Ammon's horn (tissue), 1 donor: ENCODE measurements around the gene DNAJC17.

Source experiments
- DNase-seq: peaks from one replicate; pipeline ENCODE4 v3.0.0-alpha.2; 2016; ENCODE audit warnings: low spot score

The DNAJC17 gene

DNA sequence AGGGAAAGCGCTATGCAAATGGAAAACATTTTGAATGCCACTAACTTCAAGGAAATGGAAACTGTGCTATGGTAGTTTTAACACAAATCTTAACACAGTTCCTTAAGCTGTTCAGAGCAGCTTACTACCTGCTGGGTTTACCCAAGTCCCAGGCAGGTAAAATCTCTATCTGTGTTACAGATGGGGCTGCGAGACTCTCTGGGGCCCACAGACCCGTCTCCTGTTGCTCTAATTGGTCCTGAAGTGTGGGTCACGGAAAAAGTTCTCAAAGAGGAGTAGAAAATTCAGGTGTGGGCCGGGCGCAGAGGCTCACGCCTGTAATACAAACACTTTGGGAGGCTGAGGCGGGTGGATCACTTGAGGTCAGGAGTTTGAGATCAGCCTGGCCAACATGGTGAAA, 17.3 kb downstream of the DNAJC17 start:
- no peak for DNase-seq

DNA sequence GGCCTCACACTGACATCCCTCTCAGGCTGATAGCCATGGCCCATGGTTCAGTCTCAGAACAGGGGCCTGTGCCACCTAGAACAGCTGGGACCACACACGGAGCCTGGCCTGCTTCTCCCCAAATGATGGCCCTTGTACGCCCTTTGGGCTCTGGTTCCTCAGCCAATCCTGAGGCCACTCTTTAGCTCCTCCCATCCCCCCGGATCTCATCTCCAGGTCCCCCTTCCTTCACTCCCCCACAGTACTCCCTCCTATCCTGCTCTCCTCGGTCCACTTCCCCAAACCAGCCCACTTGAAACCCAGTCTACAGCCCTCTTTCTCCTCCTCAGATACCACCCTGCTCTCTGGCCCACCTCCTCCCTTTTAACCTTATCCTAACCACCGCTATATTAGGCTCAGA, 18.2 kb downstream of the DNAJC17 start:
- DNase-seq: no peak

DNA sequence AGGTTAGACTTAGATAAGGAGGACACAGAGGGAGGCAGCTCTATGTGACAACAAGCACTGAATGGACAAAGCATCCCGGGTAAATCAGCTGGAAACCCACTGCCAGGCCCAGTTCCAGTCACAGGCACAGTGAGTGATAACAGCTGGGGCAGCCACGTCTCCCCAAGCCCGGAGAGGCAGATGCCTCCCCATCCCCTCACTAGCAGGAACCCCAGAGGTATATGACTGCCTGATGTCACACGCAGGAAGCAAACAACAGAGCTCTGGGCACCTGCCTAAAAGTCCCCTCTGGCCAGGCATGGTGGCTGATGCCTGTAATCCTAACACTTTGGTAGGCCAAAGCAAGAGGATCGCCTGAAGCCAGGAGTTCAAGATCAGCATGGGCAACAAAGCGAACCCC, 19.3 kb downstream of the DNAJC17 start:
- DNase-seq: no peak

DNA sequence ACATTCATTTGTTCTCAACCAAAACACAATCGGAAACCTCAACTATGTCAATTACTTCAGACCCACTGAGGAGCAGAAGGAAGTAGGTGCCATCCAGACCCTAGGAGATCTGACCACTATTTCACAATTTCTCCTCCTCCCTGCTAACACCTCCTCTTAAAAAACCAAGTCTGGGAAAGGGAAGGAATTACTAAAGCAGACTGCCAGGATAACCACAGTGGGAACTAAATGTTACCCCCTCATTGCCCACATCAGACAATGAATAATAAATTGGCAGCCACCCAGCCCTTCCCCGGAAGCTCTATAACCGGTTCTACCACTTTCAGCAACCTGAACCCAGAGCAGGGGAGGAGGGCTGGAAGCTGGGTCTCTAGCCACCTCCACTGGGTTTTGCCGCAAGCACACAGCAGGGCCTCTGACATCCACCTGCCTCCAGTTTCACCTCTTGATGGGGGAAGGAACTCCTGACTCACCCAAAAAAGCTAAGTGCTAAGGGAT, 19.9 kb downstream of the DNAJC17 start:
- no peak for DNase-seq

GRCh38 chr15:40785814-40786213, 21.5 kb downstream of the DNAJC17 start:
- no peak for DNase-seq

GRCh38 chr15:40785164-40785563, 22.1 kb downstream of the DNAJC17 start:
- DNase-seq: no peak

GRCh38 chr15:40782609-40783227, 24.6 kb downstream of the DNAJC17 start:
- peak; percentile 27 for DNase-seq

- no peak for DNase-seq
Measured at GRCh38 chr15:40776537-40777141, 30.6 kb downstream of the DNAJC17 start.

GRCh38 chr15:40775740-40776536, 31.3 kb downstream of the DNAJC17 start:
- no peak for DNase-seq

DNA sequence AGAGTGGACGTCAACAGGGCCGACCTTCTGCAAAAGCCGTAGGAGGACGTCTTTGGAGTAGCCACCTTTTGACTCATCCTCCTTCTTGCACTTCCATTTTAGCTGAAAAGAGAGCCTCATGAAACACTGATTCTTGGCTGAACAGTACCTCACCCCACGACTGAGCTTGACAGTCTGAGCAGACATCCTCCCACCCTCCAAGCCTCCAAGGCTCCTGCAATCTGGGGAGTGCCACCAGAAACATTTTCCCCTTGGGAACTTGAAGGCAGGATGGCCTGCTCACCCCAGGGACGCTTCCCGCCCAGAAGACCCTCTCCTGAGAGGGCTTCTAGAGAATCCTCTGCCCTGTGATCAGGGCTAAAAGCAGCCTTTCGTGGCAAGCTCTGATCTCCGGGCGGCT, 32.3 kb downstream of the DNAJC17 start:
- DNase-seq: no peak

DNA sequence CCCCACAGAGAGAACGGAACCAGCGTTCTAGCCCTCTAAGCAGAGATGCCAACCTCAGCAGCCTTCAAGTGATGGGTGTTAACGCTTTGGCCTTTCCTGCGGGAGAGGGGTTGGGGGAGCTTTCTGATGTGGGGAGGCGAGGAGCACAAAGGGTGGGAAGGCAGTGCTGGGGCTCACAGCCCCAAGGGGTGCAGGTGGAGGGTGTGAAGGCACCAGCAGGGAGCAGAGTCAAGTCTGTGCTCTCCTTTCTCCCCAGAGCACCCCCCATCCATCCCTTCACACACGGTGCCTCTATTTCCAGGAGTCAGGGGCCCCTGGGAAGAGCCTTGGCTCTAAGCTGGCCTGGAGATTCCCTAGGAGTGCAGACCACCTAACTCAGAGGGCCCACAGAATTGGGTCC, 33.4 kb downstream of the DNAJC17 start:
- no peak for DNase-seq

DNA sequence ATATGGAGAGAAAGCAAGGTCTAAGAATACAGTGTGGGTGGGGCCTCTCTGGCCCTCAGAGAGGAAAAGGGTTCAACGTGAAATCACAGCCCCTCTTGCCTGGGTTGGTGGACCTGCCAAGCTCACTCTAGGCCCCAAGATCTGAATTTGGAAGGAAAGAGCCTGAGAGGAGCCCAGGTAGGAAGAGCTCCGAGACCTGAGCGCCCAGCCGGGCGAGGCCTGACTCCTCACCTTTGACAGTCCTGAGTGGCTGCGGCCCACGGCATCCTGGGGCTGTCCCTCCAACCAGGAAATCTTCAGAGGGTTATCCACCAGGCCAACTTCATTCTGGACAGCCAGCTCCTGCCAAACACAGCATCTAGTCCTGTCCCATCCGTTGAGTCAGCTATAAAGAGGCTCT, 33.8 kb downstream of the DNAJC17 start:
- DNase-seq: no peak

- DNase-seq: no peak
Measured at GRCh38 chr15:40772014-40772413, 35.3 kb downstream of the DNAJC17 start.

DNA sequence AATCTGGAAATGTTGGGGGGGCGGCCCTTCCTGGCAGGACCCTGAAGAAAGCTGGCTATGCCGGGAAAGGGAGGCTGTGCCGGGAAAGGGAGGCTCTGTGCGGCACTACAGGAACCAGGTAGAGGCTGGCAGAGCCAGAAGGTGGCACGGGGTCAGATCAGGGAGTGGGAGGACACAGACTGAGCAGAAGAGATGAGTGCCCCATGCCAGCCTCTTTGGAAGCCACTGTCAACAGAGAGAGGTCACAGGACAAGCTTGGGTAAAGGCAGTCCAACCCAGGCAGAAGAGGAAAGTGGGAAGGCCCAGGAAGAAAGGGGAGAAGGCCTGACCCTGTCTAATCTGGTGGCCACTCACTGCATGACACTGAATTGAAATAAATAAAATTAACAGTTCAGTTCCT, 36.0 kb downstream of the DNAJC17 start:
- no peak for DNase-seq

GRCh38 chr15:40770147-40770721, 37.0 kb downstream of the DNAJC17 start:
- DNase-seq: no peak

- DNase-seq: peak; percentile 47
Measured at GRCh38 chr15:40769274-40770146, 37.8 kb downstream of the DNAJC17 start, which contains the start of gene C15orf62. TSS of gene C15orf62 (plus strand) at chr15:40769980. CDS start at chr15:40770496, 516 bp downstream.

DNA sequence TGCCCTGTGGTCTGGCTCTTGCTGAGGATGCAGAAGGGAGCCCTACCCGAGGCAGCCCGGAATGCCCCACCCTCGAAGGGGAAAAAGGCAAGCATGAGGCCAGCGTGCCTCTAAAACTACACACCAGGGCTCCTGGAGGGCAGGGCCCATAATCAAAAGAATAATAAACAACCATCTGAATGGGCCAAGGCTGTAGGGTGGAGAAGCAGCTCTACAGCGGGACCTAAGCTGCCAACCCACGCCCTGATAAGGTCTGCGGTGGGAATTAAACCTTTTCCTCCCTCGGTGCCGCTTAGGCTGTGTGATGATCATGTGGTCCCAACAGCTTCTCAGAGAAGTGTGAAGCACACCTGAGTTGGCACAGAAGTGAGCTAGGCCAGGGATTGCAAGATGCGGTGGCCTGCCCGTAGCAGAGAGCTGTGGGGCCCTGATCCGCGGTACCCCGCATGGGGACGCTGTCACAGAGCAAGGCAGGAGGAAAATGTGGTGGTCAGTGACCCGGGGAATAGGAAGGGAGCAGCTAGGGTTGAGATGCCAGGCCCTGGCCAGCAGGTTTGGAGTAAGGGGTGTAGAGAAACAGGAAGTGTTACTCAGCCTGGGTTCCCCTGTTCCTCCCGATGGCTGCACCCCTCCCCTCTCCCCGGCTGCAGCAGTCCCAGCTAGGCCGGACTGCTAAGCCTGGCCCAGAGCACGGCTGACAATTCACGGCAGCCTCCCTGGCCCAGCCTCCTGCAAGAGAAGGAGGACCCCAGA, 38.6 kb downstream of the DNAJC17 start:
- DNase-seq: no peak

DNA sequence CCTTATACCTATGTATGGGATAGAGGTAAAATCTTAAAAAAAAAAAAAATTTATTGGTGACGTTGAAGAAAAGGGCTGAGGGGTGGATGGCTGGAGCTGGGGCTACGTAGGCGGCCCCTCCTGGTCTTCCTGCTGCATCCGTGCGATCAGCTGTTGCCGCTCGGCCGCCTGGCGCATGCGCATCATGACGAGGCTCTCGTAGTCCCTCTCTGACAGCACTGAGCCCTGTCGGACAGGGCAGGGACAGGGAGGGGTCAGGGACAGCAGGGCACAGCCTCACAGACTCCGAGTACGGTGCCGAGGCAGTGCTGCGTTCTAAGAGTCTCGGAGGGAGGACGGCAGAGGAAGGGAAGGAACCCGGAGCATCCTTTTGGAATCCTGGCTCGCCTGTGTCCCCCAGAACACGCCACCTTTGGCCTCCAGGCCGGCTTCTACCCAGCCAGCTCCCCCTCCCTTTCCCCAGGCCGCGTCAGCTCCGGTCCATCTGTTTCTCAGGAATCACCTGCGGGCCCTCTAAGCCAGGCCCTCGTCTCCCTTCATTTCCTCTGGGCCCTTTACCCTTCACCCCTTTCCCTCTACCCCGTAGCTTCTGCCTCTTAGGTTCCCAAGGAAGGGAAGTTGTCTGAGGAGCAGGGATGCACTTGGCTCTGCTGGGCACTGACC, 39.3 kb downstream of the DNAJC17 start:
- no peak for DNase-seq

DNA sequence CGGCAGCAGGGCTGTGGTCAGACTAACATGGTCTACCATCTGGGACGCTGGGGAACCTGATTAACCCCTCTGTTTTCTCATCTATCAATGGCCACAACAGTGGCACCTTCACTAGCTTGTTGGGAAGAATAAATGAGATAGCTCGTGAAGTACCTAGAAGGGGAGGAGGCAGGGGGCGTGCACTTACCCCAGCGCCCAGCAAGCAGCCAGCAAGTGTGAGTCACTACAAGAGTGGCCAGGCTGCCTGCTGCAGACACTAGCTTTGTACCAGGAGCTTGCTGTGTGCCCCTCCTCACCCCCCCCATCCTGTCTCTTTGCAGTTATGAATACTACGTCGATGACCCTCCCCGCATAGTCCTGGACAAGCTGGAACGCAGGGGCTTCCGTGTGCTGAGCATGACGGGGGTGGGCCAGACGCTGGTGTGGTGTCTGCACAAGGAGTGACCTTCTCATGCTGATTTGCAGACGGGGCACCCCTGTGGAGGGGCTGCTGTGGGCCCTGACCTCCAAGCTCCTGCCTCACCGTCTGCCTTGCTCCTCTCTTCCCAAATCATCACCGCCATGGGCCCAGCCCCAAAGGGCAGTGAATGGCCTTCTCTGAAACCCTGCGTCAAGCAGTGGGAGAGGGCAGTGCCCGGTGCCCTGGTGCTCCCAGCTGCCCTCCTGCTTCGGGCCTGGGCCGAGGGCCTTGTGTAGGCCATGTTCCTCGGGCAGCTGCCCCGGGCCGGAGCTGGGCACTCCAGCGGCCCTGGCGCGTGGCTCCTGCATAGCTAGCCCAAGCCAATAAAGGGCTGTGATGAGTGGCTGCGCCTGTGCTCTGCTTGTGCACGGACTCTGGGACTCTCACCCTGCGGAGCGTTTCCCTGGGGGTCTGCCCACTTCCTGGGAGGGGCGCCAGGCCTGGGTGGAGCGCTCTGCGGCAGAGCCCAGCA, 40.1 kb downstream of the DNAJC17 start:
- no peak for DNase-seq
